ENCODE measurements around the gene CLSTN2.

CLSTN2 gene

DNA sequence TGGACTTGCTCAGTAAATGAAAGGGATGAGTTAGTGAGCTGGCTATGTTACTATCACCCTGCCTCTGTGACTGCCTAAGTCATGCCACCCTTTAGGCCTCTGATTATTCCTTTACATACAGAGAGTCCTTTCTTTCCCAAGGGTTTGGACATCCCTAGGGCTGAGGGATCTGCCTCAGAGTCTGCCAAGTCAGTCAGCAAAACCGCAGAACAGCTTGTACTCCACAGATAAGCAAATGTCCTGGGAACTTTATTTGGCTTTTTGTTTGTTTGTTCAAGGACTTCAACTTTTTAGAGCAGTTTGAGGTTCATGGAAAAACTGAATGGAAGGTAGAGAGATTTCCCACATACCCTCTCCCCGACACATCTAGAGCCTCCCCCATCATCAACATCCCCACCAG lies 660.3 kb downstream of the CLSTN2 start:
- no peak for DNase-seq (ENCODE audit: low spot score)

DNA sequence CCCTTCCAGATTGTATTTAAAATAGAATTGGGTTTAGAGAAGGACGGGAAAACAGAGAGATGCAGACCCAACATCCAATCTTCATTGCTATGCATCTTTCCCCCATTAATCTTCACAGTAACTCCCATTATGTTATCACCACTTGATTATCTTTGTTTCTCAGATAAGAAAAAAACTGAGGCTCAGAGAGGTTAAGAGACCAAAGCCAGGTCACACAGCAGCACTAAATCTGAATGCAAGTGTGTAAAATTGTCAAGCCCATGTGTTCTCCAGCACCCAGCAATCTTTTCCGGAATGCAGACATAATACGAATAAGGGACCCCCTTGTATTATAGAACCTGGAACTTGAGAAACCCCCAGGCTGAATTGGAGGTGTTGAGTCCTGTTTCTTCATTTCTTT lies 662.4 kb downstream of the CLSTN2 start:
- no peak for DNase-seq (ENCODE audit: low spot score)

DNA sequence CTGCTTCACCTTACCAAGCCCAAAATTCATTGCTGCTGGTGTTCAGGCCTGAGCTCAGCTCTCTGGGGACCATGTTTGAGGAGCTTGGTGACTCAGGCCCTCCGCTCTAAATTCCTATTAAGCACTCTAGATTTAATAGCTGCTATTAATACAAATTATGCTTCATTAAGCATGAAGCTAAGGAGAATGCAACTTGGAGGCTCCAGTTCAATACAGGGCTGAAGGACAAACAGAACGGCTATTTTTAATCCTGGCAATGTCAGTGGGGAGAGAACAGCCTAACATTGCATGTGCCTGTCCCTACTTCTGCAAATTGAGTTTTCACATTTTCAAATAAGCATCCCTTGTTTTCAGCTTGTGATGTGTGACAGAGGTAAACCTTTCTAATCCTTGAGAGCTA lies 662.8 kb downstream of the CLSTN2 start:
- no peak for DNase-seq (ENCODE audit: low spot score)

DNA sequence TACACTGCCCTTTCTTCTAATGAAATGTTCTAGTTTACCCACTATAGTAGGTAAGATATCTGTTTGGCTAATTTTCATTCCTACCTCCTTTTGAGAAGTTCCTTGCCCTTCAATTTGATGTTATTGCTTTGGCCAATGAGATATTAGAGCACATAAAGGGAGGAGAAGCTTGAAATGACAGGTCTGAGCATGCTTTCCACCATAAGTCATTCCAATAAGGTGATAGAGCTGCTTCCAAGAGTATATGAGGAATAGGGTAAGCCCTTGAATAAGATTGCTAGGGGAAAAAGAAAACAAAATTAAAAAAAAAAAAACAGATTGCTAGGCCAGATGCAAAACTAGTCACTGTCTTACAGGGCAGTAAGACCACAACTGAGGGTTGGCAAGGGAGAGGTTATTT lies 664.0 kb downstream of the CLSTN2 start:
- no peak for DNase-seq (ENCODE audit: low spot score)

DNA sequence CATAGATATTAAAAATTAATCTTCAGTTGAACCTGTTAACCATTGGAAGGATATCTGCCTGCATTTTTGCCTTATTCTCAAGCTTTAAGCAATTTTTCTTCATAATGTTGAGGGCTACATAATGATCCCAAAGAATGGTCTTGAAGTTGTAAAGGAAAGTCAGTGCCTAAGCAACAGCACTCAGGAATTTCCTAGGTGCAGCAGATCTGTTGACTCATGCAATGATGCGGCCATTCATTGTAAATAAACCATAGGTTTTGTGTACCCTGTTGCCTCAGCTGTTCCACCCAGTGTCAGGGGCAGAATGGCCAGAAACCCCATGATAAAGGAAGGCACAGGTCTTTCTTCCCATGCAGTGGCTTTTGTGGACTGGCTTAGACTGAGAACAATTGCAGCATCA lies 664.5 kb downstream of the CLSTN2 start:
- DNase-seq (ENCODE audit: low spot score): no peak

DNA sequence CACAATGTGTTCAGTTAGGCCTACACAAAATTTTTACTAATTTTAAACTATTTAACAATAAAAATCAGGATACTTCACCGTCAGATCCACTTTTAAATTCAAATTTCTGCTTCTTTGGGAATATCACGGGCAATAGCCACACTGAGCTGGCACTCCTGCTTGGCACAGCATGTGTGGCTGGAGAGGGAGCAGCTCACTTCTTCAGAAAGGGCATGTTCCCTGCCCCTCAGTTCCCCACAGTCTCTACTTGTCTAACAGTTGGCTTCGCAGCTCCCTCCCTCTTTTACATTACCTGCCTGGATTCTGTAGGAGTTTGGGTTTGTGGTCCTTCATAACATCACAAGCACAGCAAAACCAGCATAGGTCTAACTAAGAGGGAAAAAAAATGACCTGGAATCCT lies 666.9 kb downstream of the CLSTN2 start:
- DNase-seq (ENCODE audit: low spot score): no peak

DNA sequence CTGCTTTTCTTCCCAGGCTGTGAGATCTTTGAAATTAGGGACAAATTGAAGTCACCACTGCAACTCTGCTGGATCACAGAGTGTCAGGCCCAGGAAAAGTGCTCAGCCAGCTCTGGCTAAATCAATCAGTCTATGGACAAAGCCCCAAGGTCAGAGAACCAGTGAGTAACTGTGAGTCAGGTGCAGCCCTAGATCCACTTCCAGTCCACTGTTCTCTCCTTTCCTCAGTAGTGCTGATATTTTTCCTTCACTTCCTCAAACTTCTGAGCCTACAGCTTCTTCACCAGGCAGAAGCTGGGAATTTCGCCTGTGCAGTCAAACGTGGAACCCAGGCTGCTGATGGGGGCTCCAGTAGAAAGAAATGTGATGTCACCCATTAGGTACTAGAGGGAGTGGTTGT lies 667.8 kb downstream of the CLSTN2 start:
- DNase-seq (ENCODE audit: low spot score): no peak

DNA sequence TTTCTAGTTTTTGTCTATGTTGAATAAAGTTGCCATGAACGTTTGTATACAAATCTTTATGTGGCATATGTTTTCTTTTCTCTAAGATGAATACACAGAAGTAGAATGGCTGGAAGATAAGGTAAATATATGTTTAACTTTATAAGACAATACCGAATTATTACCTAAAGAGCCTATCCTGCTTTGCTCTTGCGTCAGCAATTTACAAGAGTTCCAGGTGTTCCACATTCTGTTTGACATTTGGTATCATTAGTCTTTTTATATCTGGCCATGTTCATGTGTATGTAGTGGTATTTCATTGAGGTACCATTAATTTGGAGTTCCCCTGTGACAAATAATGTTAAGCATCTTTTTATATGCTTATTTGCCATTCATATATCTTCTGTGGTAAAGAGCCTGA lies 668.8 kb downstream of the CLSTN2 start:
- DNase-seq (ENCODE audit: low spot score): no peak

DNA sequence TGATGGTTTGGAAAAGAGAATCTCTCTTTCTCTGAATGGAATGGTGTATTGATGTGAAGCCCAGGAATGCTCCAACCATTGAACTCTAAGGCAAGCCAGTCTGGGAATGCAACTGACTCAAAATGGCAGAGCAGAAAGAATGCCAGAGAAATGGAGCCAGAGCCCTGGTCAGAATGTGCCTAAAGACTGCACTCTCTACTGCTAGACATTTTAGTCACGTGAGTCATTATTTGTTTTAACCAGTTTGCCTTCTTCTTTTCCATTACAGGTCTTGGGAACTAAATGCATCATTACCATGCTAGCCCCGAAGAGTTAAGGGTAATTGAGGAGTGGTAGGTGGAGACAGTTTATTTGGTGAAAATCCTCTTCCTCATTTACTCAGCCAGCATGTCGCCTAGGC lies 675.6 kb downstream of the CLSTN2 start:
- no peak for DNase-seq (ENCODE audit: low spot score)

DNA sequence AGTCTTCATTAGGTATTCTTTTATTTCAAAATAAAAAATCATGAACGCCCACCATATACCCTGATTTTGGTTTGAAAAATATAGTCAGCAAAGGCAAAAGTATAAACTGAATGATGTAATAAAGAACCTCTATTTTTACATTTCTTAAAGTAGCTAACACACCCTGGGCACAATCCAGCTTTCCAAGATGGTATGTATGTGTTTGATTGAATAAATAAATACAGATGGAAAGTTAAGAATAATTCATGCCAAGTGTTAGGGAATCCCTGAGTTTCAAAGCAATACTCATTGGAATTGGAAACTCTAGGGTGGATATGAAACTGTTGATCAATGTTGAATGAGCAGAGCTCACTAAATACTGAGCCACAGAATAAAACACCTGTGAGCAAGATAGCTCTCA lies 679.0 kb downstream of the CLSTN2 start:
- DNase-seq (ENCODE audit: low spot score): no peak

DNA sequence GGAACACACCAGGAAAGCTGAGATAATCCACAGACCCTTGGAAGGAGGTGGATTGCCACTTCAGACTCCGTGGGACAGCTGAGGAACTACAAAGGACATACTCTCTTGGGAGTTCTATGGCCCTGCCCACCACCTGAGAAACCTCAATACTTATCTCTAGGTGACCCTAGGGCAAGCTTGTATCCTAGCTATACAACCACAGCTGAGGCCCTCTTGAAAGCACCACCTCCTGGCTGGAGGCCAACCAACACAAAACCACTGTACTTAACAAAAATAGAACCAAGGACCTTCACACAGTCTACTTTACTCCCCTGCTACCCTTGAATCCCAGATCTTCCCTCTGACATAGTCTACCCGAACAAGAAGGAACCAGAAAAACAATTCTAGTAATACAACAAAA lies 682.1 kb downstream of the CLSTN2 start:
- DNase-seq (ENCODE audit: low spot score): no peak

DNA sequence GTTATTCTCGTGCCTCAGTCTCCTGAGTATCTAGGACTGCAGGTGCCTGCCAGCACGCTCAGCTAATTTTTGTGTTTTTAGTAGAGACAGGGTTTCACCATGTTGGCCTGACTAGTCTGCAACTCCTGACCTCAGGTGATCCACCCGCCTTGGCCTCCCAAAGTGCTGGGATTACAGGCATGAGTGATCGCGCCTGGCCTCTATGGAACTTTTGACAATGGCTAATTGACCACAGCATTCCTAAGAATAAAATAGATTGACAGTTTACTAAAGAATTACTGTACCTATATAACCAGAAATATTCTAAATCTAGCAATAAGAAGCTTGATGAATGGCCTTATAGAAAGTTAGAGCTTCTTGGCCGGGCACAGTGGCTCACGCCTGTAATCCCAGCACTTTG lies 691.9 kb downstream of the CLSTN2 start:
- no peak for DNase-seq (ENCODE audit: low spot score)

Data from SW480 (cell line).